Sigmoid colon (tissue), 7 donors: ENCODE results near the gene COL12A1. TPM values are rescaled to one million over a fixed set of nuclear protein-coding genes. Genes with fewer than 3 reads are reported as not detected.

Experiments
- DNase-seq: peaks from one replicate; pipeline ENCODE4 v3.0.0-alpha.2; 2019
- H3K27ac ChIP-seq, 4 donors: fragments of 200-600 bp; sonication (generic); one replicate each; pipeline ENCODE4 v1.5.1; 2016 to 2019; ENCODE audit warnings: mild to moderate bottlenecking in 1 of 4
- H3K27me3 ChIP-seq, 3 donors: fragments of 200-600 bp; sonication (generic); one replicate each; pipeline ENCODE4 v1.5.1; 2019; ENCODE audit warnings: mild to moderate bottlenecking in 1 of 3
- H3K36me3 ChIP-seq, 4 donors: fragments of 200-600 bp; sonication (generic); one replicate each; pipeline ENCODE4 v1.5.1; 2016 to 2019
- H3K4me1 ChIP-seq, 4 donors: fragments of 200-600 bp; sonication (generic); one replicate each; pipeline ENCODE4 v1.5.1; 2017 to 2019
- H3K4me3 ChIP-seq, 4 donors: fragments of 200-600 bp; sonication (generic); one replicate each; pipeline ENCODE4 v1.5.1; 2017 to 2019; ENCODE audit warnings: mild to moderate bottlenecking in 2 of 4, moderate library complexity in 1 of 4
- H3K9me3 ChIP-seq, 4 donors: fragments of 200-600 bp in 3 of 4; sonication (generic) in 3 of 4; one replicate each; pipeline versions ENCODE4 v1.5.1 to v1.6.1; 2013 to 2019
- EP300 ChIP-seq, 4 donors: sonication (generic); formaldehyde crosslinking; IDR thresholded peaks; one replicate each; pipeline ENCODE4 v1.6.1; 2017; ENCODE audit warnings: antibody characterized with exemption in 4 of 4
- POLR2A ChIP-seq, 2 donors: fragments of 450-650 bp; IDR thresholded peaks; one replicate each; pipeline ENCODE4 v1.6.1; 2016; ENCODE audit warnings: antibody characterized with exemption in 2 of 2, mild to moderate bottlenecking in 2 of 2, moderate library complexity in 2 of 2
- POLR2AphosphoS5 ChIP-seq, 4 donors: sonication (generic); formaldehyde crosslinking; IDR thresholded peaks; one replicate each; pipeline ENCODE4 v1.6.1; 2017; ENCODE audit warnings: antibody characterized with exemption in 4 of 4
- WGBS, 2 donors: extraction: QIAGEN DNeasy Blood & Tissue Kit; methylation state at CpG; one replicate each; pipeline ENCODE4 v1.1.7; 2013; 5-methylcytosine and 5-hydroxymethylcytosine counted together
- intact Hi-C: fragments of 100-400 bp; cut with DNase I; formaldehyde crosslinking; loops from one replicate; pipeline ENCODE4 v1.15.1; 2023
- polyA plus RNA-seq, 3 donors: library from polyadenylated mRNA; stranded (reverse); fragments of 200-250 nt; gene quantifications; one replicate each; pipeline ENCODE4 v1.2.3, GENCODE V29; 2013
- total RNA-seq, 4 donors: library from RNA; depleted of rRNA; stranded (reverse); fragments of >200 nt; gene quantifications; one replicate each; pipeline ENCODE4 v1.1.0, GENCODE V29; 2016
- TF ChIP-seq, protein P1 (sequence below), 4 experiments: fragments of 450-650 bp in 3 of 4; fragments of 200-600 bp in 1 of 4; IDR thresholded peaks; one replicate each; pipeline ENCODE4 v1.5.1; 2016 to 2019; ENCODE audit warnings: antibody characterized with exemption in 4 of 4, mild to moderate bottlenecking in 3 of 4, moderate library complexity in 2 of 4
- donor health status: healthy with polysubstance abuse.
- donor health status: Bipolar disorder and iron deficiency.
- donor health status: healthy.

The COL12A1 gene
- total and polyA plus RNA-seq, 7 donors = 2.1 to 328 (median 129) TPM

DNA sequence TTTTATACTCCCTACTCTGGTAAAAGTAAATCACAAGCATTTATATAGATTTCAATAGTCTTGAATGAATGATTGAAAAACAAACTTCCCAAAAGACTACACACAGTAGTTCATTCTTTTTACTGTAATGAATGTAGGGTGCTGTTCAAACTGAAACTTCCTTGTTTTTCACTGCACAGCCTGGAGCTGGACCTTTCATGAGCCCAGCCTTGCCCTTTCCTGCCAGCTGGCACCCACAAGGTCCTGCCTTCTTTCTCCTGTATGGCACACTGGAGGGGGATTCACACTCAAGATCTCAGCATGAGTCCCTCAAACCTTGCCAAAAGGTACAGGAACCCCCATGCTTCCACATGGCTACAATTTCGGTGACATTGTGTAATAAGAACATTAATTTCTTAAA lies 50.9 kb downstream of the COL12A1 start:
- TF ChIP-seq, protein P1, sequence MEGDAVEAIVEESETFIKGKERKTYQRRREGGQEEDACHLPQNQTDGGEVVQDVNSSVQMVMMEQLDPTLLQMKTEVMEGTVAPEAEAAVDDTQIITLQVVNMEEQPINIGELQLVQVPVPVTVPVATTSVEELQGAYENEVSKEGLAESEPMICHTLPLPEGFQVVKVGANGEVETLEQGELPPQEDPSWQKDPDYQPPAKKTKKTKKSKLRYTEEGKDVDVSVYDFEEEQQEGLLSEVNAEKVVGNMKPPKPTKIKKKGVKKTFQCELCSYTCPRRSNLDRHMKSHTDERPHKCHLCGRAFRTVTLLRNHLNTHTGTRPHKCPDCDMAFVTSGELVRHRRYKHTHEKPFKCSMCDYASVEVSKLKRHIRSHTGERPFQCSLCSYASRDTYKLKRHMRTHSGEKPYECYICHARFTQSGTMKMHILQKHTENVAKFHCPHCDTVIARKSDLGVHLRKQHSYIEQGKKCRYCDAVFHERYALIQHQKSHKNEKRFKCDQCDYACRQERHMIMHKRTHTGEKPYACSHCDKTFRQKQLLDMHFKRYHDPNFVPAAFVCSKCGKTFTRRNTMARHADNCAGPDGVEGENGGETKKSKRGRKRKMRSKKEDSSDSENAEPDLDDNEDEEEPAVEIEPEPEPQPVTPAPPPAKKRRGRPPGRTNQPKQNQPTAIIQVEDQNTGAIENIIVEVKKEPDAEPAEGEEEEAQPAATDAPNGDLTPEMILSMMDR (IDR thresholded peaks at IDR 0.05) = no peak
- TF ChIP-seq EP300 (IDR thresholded peaks at IDR 0.05) (no peak), POLR2A (IDR thresholded peaks at IDR 0.05) (no peak), POLR2AphosphoS5 (IDR thresholded peaks at IDR 0.05) (no peak)
- 76 to 93% methylated on average over 1 of the region's 1 CpG for WGBS, 2 donors
- Histone ChIP-seq H3K36me3 (peaks cover 0 to 41% (median 7%) of the 10 kb centered on the region in 4 donors), H3K4me3 (no peak overlapping the region), H3K9me3 (no peaks in the 10 kb centered on the region), H3K27me3 (no peaks in the 10 kb centered on the region), H3K27ac (no peak overlapping the region), H3K4me1 (peaks cover 0 to 12% (median 0%) of the 10 kb centered on the region in 4 donors)
- no peak for DNase-seq
- intact Hi-C loops = no loop called here

DNA sequence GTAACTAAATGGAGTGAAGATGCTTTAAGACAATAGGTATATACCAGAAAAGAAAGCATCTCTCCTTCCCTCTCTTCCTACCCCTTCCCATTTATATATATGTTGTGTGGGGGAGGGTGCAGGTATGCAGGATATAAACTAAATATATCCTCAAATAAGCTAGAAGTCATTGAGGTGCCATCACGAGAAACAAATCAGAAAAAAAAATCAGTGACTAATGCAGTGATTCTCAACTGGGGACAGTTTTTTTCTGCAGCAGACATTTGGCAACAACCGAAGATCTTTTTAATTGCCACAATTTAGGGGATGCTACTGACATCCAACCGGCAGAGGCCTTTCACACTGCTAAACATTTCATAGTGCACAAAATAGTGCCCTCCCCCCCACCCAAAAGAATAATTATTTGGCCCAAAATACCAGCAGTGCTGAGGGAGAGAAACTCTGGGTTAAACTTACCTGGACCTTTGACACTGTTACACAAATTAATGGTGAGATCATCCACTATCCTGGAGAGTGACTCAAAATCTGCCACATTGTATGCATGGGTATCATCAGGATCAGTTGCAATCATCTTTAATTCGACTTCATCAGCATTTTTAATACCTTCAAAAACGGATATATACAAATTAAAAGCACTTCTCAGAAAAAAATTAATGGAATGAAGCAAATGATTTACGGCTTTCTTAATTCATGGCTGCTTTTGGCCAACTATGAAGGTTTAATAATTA lies 55.0 kb downstream of the COL12A1 start:
- intact Hi-C loops = no loop called here
- H3K36me3 ChIP-seq = peaks cover 0 to 62% (median 7%) of the 10 kb centered on the region in 4 donors
- TF ChIP-seq, protein P1 (IDR thresholded peaks at IDR 0.05) = no peak
- TF ChIP-seq POLR2A (IDR thresholded peaks at IDR 0.05) (no peak), EP300 (IDR thresholded peaks at IDR 0.05) (no peak), POLR2AphosphoS5 (IDR thresholded peaks at IDR 0.05) (no peak)
- H3K9me3 ChIP-seq = no peaks in the 10 kb centered on the region
- H3K27me3 ChIP-seq = no peaks in the 10 kb centered on the region
- DNase-seq = no peak
- H3K4me1 ChIP-seq = peaks cover 0 to 5% (median 0%) of the 10 kb centered on the region in 4 donors
- WGBS, 2 donors = 61 to 70% methylated on average over 6 of the region's 6 CpGs
- no peak overlapping the region for H3K27ac ChIP-seq
- H3K4me3 ChIP-seq = no peak overlapping the region

DNA sequence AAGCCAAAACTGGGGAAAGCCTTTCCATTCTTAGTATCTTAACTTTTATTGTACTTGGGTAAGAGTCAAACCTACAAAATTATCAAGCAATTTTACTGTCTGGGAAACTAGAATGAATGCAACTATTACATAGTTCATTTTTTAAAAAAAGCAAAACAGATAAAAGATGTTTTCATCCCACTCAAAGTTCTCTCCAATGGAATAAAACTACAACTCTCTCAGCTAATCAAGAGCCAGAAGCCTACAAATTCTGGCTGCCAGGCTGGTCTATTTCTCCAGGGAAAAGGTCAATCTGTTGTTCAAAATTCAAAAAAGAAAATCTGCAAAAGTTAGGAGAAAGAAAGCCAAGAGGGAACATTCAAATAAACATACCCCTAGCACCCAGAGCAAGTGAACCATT lies 56.2 kb downstream of the COL12A1 start:
- DNase-seq = no peak
- intact Hi-C loops = no loop called here
- Histone ChIP-seq H3K4me1 (no peaks in the 10 kb centered on the region), H3K4me3 (no peak overlapping the region), H3K9me3 (no peaks in the 10 kb centered on the region), H3K27me3 (no peaks in the 10 kb centered on the region), H3K36me3 (peaks cover 0 to 62% (median 9%) of the 10 kb centered on the region in 4 donors), H3K27ac (no peak overlapping the region)
- no peak for TF ChIP-seq EP300 (IDR thresholded peaks at IDR 0.05)
- TF ChIP-seq, protein P1 (IDR thresholded peaks at IDR 0.05) = no peak
- no peak for TF ChIP-seq POLR2A (IDR thresholded peaks at IDR 0.05)
- TF ChIP-seq POLR2AphosphoS5 (IDR thresholded peaks at IDR 0.05) = no peak

DNA sequence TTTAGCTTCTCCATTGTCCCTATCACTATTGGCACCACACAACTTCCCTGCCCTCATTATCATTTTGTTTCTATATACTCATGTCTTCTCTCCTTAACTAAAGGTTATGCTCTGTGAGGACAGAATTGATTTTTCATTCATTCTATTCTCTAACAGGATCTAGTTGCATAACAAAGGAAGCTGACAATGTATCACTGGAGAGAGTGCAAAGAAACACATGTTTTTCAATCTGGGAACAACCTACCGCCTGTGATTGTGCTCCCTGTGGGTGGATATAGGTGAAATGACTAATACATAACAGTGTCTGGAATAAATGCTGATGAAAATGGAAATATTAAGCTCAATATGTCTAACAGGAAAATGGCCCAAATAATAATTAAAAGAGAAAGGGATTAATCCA lies 56.6 kb downstream of the COL12A1 start:
- no peaks in the 10 kb centered on the region for H3K4me1 ChIP-seq
- peaks cover 0 to 62% (median 12%) of the 10 kb centered on the region in 4 donors for H3K36me3 ChIP-seq
- no peak for TF ChIP-seq POLR2A (IDR thresholded peaks at IDR 0.05)
- TF ChIP-seq, protein P1 (IDR thresholded peaks at IDR 0.05) = no peak
- TF ChIP-seq POLR2AphosphoS5 (IDR thresholded peaks at IDR 0.05) = no peak
- TF ChIP-seq EP300 (IDR thresholded peaks at IDR 0.05) = no peak
- no peaks in the 10 kb centered on the region for H3K9me3 ChIP-seq
- 81 to 83% methylated on average over 1 of the region's 1 CpG for WGBS, 2 donors
- no peak overlapping the region for H3K27ac ChIP-seq
- DNase-seq = no peak
- no peaks in the 10 kb centered on the region for H3K27me3 ChIP-seq
- intact Hi-C loops = no loop called here
- H3K4me3 ChIP-seq = no peak overlapping the region
